Esophagus muscularis mucosa (tissue), 4 donors: ENCODE results near the gene SLC16A3.

ENCODE experiments used
- EP300 ChIP-seq: sonication (generic); formaldehyde crosslinking; IDR thresholded peaks from one replicate; pipeline ENCODE4 v1.6.1; 2017; ENCODE audit warnings: antibody characterized with exemption
- POLR2A ChIP-seq: fragments of 450-650 bp; IDR thresholded peaks from one replicate; pipeline ENCODE4 v1.6.1; 2017; ENCODE audit warnings: antibody characterized with exemption, moderate library complexity, mild to moderate bottlenecking, low read depth
- POLR2AphosphoS5 ChIP-seq, 2 donors: sonication (generic); formaldehyde crosslinking; IDR thresholded peaks; one replicate each; pipeline ENCODE4 v1.6.1; 2017; ENCODE audit warnings: antibody characterized with exemption in 2 of 2
- TF ChIP-seq, protein P1 (sequence below), 3 experiments: fragments of 200-600 bp in 2 of 3; fragments of 450-650 bp in 1 of 3; sonication (generic) in 2 of 3; IDR thresholded peaks; one replicate each; pipeline ENCODE4 v1.5.1; 2017 to 2019; ENCODE audit warnings: antibody characterized with exemption in 3 of 3, mild to moderate bottlenecking in 2 of 3, moderate library complexity in 1 of 3

DNA sequence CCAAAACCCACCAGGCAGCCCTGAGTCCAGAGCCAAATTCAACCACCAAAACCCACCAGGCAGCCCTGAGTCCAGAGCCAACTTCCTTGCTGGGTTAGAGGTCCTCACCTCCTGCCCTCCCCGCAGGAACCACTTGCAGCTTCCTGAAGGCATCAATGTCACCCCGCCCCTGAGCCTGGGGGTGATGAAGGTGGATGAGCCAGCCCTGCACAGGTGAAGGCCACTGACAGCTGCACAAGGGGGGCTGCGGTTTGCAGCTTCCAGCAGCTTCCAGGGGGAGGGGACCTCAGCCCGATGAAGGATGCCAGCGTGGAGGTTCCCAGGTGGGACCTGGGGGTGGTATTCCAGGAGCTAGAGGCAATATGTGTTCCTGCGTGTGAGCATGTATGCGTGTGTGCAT, 52.2 kb downstream of the SLC16A3 start:
- no peak for TF ChIP-seq EP300
- TF ChIP-seq, protein P1, sequence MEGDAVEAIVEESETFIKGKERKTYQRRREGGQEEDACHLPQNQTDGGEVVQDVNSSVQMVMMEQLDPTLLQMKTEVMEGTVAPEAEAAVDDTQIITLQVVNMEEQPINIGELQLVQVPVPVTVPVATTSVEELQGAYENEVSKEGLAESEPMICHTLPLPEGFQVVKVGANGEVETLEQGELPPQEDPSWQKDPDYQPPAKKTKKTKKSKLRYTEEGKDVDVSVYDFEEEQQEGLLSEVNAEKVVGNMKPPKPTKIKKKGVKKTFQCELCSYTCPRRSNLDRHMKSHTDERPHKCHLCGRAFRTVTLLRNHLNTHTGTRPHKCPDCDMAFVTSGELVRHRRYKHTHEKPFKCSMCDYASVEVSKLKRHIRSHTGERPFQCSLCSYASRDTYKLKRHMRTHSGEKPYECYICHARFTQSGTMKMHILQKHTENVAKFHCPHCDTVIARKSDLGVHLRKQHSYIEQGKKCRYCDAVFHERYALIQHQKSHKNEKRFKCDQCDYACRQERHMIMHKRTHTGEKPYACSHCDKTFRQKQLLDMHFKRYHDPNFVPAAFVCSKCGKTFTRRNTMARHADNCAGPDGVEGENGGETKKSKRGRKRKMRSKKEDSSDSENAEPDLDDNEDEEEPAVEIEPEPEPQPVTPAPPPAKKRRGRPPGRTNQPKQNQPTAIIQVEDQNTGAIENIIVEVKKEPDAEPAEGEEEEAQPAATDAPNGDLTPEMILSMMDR (IDR thresholded peaks at IDR 0.05): no peak
- TF ChIP-seq POLR2A: no peak
- no peak for TF ChIP-seq POLR2AphosphoS5 (IDR thresholded peaks at IDR 0.05)
